GM12875 (cell line): Measurements from ENCODE around the gene SERPINA3.

Source experiments
- H3K4me3 ChIP-seq: one replicate; pipeline ENCODE4 v1.5.1; 2011; ENCODE audit warnings: low read depth, low read length, control low read depth
- TF ChIP-seq, protein P1 (sequence below): IDR thresholded peaks from 2 replicates; pipeline ENCODE4 v1.5.1; 2011; ENCODE audit warnings: low read depth, mild to moderate bottlenecking, control low read depth, inconsistent platforms, low read length, moderate library complexity, borderline replicate concordance; ENCODE audit not compliant: insufficient read depth

The SERPINA3 gene

DNA sequence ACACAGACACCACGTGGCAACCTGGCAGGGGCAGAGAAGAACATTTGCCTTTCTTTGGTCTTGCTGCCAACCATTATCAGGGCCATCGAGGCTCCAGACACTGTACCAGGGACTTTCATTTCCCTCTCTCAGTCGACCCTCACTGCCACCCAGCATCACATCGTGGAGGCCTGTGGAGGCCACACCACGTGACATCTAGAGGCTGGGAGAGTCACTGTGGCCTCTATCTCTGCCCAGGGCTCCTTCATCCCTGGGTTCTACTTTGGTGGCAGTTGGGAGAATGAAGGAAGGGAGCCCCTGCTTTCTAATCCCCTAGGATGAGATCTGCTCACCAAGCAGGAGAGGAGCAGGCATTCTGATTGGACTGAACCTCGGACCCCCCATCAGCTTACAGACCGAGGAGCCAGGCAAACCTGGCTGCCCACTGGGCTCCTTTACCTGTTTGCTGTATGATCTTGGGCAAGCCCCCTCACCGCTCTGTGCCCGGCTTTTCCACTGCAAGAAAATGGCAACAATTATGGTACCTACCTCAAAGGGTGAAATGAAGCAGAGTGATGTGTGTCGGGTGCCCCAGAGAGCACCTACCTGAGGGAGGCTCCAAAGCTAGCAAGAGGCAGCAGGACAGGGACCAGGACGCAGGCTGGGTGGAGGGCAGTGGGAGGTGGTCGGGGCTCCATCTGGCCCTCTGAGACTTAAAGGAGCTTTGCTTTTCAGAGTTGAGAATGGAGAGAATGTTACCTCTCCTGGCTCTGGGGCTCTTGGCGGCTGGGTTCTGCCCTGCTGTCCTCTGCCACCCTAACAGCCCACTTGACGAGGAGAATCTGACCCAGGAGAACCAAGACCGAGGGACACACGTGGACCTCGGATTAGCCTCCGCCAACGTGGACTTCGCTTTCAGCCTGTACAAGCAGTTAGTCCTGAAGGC lies 1.8 kb downstream of the SERPINA3 start:
- H3K4me3 ChIP-seq, result no peak overlapping the region
- TF ChIP-seq, protein P1, sequence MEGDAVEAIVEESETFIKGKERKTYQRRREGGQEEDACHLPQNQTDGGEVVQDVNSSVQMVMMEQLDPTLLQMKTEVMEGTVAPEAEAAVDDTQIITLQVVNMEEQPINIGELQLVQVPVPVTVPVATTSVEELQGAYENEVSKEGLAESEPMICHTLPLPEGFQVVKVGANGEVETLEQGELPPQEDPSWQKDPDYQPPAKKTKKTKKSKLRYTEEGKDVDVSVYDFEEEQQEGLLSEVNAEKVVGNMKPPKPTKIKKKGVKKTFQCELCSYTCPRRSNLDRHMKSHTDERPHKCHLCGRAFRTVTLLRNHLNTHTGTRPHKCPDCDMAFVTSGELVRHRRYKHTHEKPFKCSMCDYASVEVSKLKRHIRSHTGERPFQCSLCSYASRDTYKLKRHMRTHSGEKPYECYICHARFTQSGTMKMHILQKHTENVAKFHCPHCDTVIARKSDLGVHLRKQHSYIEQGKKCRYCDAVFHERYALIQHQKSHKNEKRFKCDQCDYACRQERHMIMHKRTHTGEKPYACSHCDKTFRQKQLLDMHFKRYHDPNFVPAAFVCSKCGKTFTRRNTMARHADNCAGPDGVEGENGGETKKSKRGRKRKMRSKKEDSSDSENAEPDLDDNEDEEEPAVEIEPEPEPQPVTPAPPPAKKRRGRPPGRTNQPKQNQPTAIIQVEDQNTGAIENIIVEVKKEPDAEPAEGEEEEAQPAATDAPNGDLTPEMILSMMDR, result no peak

DNA sequence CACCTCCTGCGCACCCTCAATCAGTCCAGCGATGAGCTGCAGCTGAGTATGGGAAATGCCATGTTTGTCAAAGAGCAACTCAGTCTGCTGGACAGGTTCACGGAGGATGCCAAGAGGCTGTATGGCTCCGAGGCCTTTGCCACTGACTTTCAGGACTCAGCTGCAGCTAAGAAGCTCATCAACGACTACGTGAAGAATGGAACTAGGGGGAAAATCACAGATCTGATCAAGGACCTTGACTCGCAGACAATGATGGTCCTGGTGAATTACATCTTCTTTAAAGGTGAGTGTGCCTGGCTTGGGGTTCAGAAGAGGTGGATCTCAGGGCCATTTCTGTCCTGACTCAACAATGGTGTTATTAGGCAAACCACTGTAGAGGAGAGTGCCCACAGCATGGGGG lies 2.6 kb downstream of the SERPINA3 start:
- TF ChIP-seq, protein P1, result no peak
- no peak overlapping the region for H3K4me3 ChIP-seq

DNA sequence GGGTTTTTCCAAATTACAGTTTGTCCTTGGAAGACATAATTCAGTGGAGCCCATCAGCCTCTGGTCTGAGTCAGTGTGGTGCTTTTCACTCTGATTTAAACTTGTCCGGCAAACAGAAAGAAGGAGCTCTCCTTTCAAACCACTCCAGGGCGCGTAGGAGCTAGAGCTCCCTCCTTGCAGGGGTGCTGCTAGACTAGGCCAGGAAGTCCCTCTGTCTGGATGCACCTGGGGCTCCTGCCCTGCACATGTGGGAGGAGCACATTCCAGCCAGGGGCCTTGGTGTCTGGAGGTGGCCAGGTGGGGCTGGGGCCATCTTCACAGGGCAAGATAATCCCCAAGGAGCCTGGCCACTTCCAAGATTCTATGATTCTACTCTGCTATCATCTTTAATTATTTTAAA lies 3.1 kb downstream of the SERPINA3 start:
- H3K4me3 ChIP-seq, result no peak overlapping the region
- TF ChIP-seq, protein P1, result no peak

DNA sequence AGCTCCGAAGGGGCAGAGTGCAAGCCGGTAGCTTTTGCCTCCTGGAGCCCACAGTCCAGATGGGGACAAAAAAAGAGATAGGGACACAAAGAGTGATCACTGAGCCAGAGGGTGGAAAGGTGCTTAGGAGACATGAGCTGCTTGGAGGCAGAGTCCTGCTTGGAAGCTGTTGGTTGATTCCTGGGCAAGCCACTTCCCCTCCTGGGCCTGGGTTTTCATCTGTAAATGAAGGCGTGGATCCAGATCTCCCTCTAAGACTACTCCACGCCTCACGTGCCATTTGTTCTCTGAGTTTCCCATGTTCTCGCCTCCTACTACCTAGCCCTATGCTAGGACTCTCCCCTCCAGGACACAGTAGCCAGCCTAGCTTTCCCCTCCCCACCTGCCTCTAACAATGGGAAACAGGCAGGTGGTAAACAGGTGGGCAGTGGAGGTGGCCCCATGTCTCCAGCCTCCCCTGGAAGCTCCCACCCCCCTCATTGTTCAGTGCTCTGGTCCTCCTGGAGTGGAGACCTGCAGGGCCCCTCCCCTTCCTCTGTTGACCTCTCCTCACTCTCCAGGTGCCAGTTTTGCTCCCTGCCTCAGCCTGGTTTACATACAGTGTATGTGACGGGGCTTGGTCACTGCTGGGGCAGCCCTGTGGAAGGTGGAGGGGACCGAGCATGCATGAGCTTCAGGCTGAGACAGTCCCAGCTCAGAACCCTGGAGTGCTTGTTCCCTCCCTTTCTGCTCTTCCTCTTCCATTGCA lies 3.8 kb downstream of the SERPINA3 start:
- TF ChIP-seq, protein P1, result no peak
- no peak overlapping the region for H3K4me3 ChIP-seq

DNA sequence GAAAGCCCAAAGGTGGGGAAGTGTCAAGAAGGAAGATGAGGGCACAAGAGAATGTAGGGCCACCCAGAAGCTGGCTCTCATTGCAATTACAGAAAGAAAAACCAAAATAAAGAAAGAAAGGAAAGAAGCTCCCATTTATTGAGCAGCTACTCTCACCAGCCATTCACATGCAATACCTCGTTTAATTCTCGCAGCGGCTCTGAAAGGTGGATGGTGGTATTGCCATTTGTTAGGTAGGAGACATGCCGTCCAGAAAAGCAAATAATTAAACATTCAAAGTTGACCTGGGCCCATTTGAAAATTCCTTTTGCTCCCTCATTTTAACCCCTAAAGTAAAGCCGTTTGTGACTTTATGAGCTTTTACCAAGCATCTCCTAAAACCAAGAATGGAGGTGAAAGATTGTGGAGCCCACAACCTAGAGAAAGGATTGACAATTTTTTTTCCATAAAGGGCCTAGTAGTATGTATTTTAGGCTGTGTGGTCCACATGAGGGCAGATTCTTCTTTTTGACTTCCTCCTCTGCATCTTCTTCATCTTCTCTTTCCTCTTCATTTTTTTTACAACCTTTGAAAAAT lies 5.3 kb downstream of the SERPINA3 start:
- no peak overlapping the region for H3K4me3 ChIP-seq
- TF ChIP-seq, protein P1, result no peak

DNA sequence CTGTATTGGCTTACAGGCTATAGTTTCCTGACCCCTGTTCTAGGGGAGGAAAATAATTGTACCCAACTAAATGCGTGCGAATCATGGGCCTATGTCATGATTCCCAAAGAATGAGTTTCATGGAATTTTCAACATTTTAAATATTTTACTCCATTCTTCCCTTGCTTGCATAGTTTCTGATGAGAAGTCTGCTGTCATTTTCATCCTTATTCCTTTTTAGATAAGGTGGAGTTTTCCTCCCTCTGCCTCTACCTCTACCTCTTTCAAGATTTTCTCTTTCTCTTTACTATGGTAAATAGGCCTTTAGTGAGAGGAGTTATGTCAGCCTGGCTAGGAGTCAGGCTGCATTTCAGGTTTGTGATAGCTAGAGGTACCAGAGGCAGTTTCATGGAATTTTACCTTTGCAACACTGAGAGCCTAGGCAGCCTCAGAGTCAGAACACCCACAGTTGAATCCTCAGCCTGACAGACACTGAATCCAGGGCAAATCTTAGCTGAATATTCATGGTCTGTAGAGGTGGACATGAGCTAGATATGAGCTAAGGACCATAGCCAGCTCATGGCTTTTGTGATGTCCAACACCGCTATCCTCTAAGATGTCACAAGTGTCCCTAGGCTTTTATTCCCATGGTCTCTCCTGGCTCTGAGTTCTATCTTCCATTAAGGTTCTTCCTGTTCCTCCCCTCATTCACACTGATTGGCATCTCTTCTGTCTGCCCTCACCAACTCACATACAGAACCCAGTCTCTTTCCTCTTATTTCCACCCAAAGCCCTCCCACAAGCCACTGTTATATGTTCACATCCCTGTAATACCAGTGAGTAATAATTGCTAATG lies 6.0 kb downstream of the SERPINA3 start:
- H3K4me3 ChIP-seq, result no peak overlapping the region
- TF ChIP-seq, protein P1, result no peak
